Right lobe of liver (tissue), 6 donors: Measurements from ENCODE around the gene ARTN. TPM values are rescaled to one million over a fixed set of nuclear protein-coding genes. Genes with fewer than 3 reads are reported as not detected.

Source experiments
- ATAC-seq, 4 donors: fragments of 200-7000 bp; cut with Tn5 transposase; one replicate each; pipeline ENCODE4 v1.9.1; 2020; ENCODE audit warnings: mild to moderate bottlenecking in 4 of 4, moderate library complexity in 4 of 4
- DNase-seq, 3 donors: peaks; one replicate each; pipeline ENCODE4 v3.0.0-alpha.2; 2020
- H3K27ac ChIP-seq, 3 donors: fragments of 200-600 bp; one replicate each; pipeline ENCODE4 v1.8.0; 2022
- H3K27me3 ChIP-seq, 2 donors: fragments of 200-600 bp; one replicate each; pipeline ENCODE4 v1.8.0; 2022
- H3K36me3 ChIP-seq, 4 donors: fragments of 200-600 bp; sonication (generic) in 1 of 4; one replicate each; pipeline versions ENCODE4 v1.5.1 to v1.8.0; 2017 to 2022; ENCODE audit warnings: control low read depth in 1 of 4
- H3K4me1 ChIP-seq, 4 donors: fragments of 200-600 bp; sonication (generic) in 1 of 4; one replicate each; pipeline versions ENCODE4 v1.5.1 to v1.8.0; 2017 to 2022; ENCODE audit warnings: control low read depth in 1 of 4
- H3K4me3 ChIP-seq, 3 donors: fragments of 200-600 bp; one replicate each; pipeline ENCODE4 v1.8.0; 2022
- H3K9me3 ChIP-seq, 4 donors: fragments of 200-600 bp; sonication (generic) in 1 of 4; one replicate each; pipeline versions ENCODE4 v1.5.1 to v1.8.0; 2017 to 2022; ENCODE audit warnings: control low read depth in 1 of 4
- POLR2A ChIP-seq: fragments of 450-650 bp; IDR thresholded peaks from one replicate; pipeline ENCODE4 v1.6.1; 2017; ENCODE audit warnings: antibody characterized with exemption, mild to moderate bottlenecking
- WGBS: methylation state at CpG from one replicate; pipeline ENCODE4 v1.1.6; 2018; ENCODE audit warnings: low coverage, low lambda C conversion rate; ENCODE audit not compliant: insufficient coverage; ENCODE audit errors: missing lambda C conversion rate; 5-methylcytosine and 5-hydroxymethylcytosine counted together
- intact Hi-C, 2 donors: fragments of 100-400 bp; cut with DNase I; formaldehyde crosslinking; loops; one replicate each; pipeline versions ENCODE4 v1.11.2 to v1.14.1; 2022
- total RNA-seq, 6 experiments: library from RNA; depleted of rRNA in 2 of 6; stranded (reverse); fragments of >200 nt in 2 of 6; fragmentation: NEBNext Ultra II Directional in 3 of 6; extraction: Animal tissue kit (Norgen Biotek cat#: 25700) in 3 of 6; gene quantifications; one replicate each; pipeline versions ENCODE4 v1.1.0 to v1.2.4, GENCODE V29; 2016 to 2023
- TF ChIP-seq, protein P1 (sequence below), 4 donors: fragments of 200-600 bp in 3 of 4; fragments of 450-650 bp in 1 of 4; IDR thresholded peaks; one replicate each; pipeline versions ENCODE4 v1.5.1 to v1.8.0; 2016 to 2022; ENCODE audit warnings: antibody characterized with exemption in 4 of 4, mild to moderate bottlenecking in 2 of 4
- donor health status: DM: no; HTN: yes; CAD: no.
- donor health status: DM: no; HTN: no; CAD: no.
- donor health status: DM: no; HTN: no; CAD: no.
- donor health status: DM: no; HTN: yes; CAD: no.
- donor health status: DM: no; HTN: yes; CAD: no.

Gene ARTN
- total RNA-seq, 6 experiments from 2014 or later, result 0.31 to 0.32 (median 0.31) TPM; not detected in 3

DNA sequence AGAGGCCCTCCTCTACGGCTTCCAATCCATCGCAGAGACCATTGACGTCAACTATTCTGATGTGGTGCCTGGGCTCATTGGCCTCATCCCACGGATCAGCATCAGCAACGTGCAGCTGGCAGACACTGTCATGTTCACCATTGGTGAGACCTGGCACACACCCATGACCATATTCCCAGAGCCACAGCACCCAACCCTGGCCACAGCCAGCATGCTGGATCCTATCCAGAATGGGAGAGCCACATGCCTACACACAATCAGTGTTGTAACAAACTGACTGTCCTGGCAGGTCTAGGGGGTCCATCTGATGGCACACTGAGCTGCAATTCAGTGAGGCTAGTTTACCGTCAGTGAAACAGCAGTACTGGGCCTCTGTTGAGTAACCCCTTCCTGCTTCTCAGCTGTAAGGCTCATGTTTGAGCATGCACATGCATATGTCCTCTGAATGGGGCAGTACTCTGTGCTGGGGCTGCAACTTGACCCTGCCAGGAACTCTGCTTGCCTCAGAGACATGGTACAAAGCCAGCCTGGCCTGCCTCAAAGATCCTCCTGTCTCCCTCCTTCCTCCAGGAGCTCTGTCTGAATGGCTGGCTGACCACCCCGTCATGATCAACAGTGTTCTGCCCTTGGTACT lies 23.9 kb downstream of the ARTN start:
- DNase-seq, result no peak
- no peak for ATAC-seq
- no peak overlapping the region for H3K27ac ChIP-seq
- H3K9me3 ChIP-seq, result no peaks in the 10 kb centered on the region
- peaks cover 0 to 40% (median 8%) of the 10 kb centered on the region in 4 donors for H3K36me3 ChIP-seq
- TF ChIP-seq, protein P1, sequence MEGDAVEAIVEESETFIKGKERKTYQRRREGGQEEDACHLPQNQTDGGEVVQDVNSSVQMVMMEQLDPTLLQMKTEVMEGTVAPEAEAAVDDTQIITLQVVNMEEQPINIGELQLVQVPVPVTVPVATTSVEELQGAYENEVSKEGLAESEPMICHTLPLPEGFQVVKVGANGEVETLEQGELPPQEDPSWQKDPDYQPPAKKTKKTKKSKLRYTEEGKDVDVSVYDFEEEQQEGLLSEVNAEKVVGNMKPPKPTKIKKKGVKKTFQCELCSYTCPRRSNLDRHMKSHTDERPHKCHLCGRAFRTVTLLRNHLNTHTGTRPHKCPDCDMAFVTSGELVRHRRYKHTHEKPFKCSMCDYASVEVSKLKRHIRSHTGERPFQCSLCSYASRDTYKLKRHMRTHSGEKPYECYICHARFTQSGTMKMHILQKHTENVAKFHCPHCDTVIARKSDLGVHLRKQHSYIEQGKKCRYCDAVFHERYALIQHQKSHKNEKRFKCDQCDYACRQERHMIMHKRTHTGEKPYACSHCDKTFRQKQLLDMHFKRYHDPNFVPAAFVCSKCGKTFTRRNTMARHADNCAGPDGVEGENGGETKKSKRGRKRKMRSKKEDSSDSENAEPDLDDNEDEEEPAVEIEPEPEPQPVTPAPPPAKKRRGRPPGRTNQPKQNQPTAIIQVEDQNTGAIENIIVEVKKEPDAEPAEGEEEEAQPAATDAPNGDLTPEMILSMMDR (IDR thresholded peaks at IDR 0.05), result no peak
- no peak for TF ChIP-seq POLR2A
- no peaks in the 10 kb centered on the region for H3K4me1 ChIP-seq
- H3K27me3 ChIP-seq, result no peaks in the 10 kb centered on the region
- H3K4me3 ChIP-seq, result no peak overlapping the region
- WGBS, result no CpG with 5 or more reads among the region's 7 CpGs
- intact Hi-C loops, result no loop called here

DNA sequence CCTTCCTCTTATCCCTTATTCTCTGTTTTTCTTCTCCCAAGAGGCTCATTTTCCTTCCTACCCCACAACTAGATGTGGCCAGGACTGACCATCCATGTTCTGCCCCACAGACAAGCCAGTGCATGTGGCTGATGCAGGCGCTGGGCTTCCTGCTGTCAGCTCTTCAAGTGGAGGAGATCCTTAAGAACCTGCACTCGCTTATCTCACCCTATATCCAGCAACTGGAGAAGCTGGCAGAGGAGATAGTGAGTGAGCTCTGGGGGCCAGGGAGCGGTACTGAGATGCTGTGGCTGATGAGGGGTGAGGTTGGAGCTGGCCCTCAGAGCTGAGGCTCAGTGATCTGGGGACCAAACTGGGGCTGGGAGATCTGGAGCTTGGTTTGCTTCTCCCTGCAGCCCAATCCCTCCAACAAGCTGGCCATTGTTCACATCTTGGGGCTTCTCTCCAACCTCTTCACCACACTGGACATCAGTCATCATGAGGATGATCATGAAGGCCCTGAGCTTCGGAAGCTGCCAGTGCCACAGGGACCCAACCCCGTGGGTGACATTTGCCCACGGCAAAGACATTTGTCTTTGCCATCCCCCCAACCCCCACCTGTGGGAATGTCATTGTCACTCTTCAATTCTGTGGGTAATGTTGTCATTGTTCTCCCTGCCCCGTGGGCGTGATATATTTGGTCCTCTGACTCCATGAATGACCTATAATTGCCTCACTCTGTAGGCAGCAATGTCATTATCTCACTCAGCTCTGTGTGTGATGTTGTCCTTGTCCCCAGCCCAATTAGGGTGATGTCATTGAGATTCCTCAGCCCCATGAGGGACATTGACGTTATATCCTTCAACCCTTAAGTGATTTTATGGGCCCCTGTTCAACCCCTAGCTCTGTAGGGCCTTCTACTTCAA lies 25.0 kb downstream of the ARTN start:
- H3K9me3 ChIP-seq, result no peaks in the 10 kb centered on the region
- DNase-seq (no peak), ATAC-seq (no peak)
- TF ChIP-seq POLR2A, result no peak
- TF ChIP-seq, protein P1 (IDR thresholded peaks at IDR 0.05), result no peak
- no peak overlapping the region for H3K4me3 ChIP-seq
- H3K27me3 ChIP-seq, result no peaks in the 10 kb centered on the region
- 88% methylated on average over 8 of the region's 9 CpGs for WGBS
- H3K27ac ChIP-seq, result no peak overlapping the region
- peaks cover 0 to 40% (median 11%) of the 10 kb centered on the region in 4 donors for H3K36me3 ChIP-seq
- no peaks in the 10 kb centered on the region for H3K4me1 ChIP-seq
- intact Hi-C loops, result no loop called here

DNA sequence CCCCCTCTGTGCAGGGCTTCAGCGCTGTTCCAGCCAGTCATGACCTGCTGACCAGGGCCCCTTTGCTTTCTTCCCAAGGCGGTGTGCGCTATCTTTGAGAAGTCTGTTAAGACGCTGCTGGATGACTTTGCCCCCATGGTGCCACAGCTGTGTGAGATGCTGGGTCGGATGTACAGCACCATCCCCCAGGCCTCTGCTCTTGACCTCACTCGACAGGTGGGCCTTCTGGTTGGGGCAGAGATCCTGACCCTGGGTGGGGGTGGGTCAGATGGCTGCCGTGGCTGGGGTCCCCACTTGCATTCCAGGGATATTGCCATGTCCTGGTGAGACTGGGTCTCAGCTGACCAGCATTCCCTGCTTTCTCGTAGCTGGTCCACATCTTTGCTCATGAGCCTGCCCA lies 27.2 kb downstream of the ARTN start:
- WGBS, result no CpG with 5 or more reads among the region's 8 CpGs
- H3K9me3 ChIP-seq, result no peaks in the 10 kb centered on the region

DNA sequence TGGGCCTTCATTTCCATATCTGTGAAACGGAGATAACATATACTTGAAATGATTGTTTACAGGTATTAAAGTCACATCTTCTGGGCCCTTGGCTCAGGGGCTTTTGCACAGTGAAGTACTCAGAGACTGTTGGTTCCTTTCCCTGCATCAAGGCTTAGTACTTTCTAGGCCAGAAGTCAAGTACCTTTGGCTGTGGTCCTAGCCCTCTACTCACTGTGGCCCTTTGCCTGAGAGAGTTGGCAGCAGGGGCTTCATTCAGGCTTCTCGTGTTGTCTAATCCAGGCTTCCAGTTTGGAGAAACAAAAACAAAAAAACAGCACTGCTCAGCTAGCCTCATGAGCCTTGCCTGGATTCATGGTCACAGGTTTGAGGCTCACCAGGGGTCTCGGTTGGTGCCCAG lies 28.1 kb downstream of the ARTN start:
- H3K4me1 ChIP-seq, result no peaks in the 10 kb centered on the region
- no peak for ATAC-seq
- intact Hi-C loops, result no loop called here
- TF ChIP-seq POLR2A, result no peak
- TF ChIP-seq, protein P1 (IDR thresholded peaks at IDR 0.05), result no peak
- H3K27ac ChIP-seq, result no peak overlapping the region
- H3K36me3 ChIP-seq, result peaks cover 0 to 34% (median 11%) of the 10 kb centered on the region in 4 donors
- no peaks in the 10 kb centered on the region for H3K27me3 ChIP-seq
- no peak overlapping the region for H3K4me3 ChIP-seq
- WGBS, result 95% methylated on average over 2 of the region's 3 CpGs
- no peak for DNase-seq
- H3K9me3 ChIP-seq, result no peaks in the 10 kb centered on the region

More for the DNA sequence above, 27.2 kb downstream of the ARTN start:
- intact Hi-C loops, result no loop called here
- Histone ChIP-seq H3K4me1 (no peaks in the 10 kb centered on the region), H3K27ac (no peak overlapping the region), H3K4me3 (no peak overlapping the region), H3K27me3 (no peaks in the 10 kb centered on the region), H3K36me3 (peaks cover 0 to 40% (median 11%) of the 10 kb centered on the region in 4 donors)
- ATAC-seq (no peak), DNase-seq (no peak)
- no peak for TF ChIP-seq POLR2A
- TF ChIP-seq, protein P1 (IDR thresholded peaks at IDR 0.05), result no peak
